Subcutaneous adipose tissue (tissue), 4 donors: ENCODE results near the gene DNMT3A. TPM values are rescaled to one million over a fixed set of nuclear protein-coding genes. Genes with fewer than 3 reads are reported as not detected.

Source experiments
- small RNA-seq: library from RNA; depleted of rRNA; stranded (forward); fragments of <200 nt; gene quantifications from one replicate; pipeline ENCODE3, GENCODE V24; 2016
- total RNA-seq, 4 donors: library from RNA; depleted of rRNA; stranded (reverse); fragments of >200 nt; gene quantifications; one replicate each; pipeline ENCODE4 v1.1.0, GENCODE V29; 2016
- TF ChIP-seq, protein P1 (sequence below): fragments of 450-650 bp; IDR thresholded peaks from one replicate; pipeline ENCODE4 v1.5.1; 2016; ENCODE audit warnings: low read depth, mild to moderate bottlenecking, control low read depth, antibody characterized with exemption, moderate library complexity

The DNMT3A gene
- total RNA-seq, 4 donors from 2014 or later, result 8.3 to 10.7 (median 10.0) TPM

DNA sequence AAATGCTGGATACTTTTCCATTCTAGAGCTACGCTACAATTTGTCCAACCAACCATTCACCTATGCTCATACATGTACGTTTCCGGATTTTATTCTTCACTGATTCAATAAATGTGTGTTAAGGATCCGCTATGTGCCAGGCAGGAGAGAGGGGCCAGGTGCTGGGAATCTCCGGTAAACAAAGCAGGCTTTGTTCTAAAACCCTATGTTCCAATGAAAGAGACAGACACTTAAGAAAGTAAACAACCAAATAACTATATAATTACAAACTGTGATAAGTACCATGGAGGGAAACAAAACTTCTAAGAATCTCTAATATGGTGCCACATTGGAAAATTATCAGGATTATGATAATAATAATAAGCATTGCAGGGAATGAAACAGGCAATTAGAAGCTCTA is 151.2 kb downstream of the DNMT3A start:
- TF ChIP-seq, protein P1, sequence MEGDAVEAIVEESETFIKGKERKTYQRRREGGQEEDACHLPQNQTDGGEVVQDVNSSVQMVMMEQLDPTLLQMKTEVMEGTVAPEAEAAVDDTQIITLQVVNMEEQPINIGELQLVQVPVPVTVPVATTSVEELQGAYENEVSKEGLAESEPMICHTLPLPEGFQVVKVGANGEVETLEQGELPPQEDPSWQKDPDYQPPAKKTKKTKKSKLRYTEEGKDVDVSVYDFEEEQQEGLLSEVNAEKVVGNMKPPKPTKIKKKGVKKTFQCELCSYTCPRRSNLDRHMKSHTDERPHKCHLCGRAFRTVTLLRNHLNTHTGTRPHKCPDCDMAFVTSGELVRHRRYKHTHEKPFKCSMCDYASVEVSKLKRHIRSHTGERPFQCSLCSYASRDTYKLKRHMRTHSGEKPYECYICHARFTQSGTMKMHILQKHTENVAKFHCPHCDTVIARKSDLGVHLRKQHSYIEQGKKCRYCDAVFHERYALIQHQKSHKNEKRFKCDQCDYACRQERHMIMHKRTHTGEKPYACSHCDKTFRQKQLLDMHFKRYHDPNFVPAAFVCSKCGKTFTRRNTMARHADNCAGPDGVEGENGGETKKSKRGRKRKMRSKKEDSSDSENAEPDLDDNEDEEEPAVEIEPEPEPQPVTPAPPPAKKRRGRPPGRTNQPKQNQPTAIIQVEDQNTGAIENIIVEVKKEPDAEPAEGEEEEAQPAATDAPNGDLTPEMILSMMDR, result no peak

DNA sequence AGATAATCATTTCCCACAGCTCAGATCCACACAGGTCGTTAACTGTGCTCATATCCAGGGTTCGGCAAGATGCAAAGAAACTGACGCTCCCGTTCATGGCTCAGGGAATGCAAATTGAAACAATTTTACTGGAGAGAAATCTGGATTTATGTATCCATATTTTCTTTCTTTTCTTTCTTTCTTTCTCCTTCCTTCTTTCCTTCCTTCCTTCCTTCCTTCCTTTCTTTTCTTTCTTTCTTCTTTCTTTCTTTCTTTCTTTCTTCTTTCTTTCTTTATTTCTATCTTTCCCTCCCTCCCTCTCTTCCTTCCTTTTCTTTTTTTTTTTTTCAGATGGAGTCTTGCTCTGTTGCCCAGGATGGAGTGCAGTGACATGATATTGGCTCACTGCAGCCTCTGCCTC is 153.3 kb downstream of the DNMT3A start:
- TF ChIP-seq, protein P1, result no peak

DNA sequence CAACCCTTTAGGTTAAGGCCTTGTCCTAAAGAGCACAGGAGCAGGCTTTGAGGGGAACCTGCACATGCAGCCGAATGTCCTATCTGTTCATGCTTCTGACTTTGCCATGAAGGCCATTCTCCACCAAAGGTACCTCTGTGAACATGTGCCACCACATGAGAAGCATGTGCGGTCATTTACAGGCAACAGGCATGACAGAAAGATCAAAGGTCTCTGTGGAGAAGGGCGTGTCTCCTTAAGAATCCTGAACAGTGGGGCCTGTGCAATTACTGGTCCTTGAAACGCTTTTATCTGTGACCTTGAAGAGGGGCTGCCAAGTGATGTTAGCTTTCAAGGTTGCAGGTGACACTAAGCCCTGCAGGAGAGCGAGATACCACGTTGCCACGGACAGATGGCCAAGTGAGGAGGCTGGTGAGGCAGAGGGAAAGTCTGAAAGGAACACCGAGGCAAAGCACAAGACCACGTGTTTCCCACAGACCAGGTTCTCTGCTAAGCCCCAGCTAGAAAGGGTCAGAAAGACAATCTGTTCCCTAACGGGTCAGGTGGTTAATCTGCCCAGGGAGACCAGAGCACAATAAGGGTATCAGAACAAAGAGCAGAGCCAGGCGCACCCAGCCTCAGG is 153.9 kb downstream of the DNMT3A start:
- TF ChIP-seq, protein P1, result no peak

DNA sequence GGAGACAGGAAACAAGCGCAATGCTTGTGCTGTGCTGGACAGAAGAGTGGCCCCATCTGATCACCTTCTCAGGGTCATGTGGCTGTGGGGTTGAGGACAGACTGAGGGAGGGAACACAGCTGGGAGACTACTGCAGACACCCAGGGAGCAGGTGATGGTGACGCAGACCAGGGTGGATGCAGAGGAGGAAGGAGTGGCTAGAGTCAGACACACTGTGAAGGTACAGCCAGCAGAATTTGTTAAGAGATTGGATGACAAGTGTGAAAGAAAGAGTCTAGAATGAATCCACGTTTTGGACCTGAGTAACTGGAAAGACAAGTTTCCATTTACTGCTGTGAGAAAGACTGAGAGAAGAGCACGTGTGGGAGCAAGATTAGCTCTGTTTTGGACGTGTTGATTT is 157.5 kb downstream of the DNMT3A start:
- TF ChIP-seq, protein P1, result no peak

DNA sequence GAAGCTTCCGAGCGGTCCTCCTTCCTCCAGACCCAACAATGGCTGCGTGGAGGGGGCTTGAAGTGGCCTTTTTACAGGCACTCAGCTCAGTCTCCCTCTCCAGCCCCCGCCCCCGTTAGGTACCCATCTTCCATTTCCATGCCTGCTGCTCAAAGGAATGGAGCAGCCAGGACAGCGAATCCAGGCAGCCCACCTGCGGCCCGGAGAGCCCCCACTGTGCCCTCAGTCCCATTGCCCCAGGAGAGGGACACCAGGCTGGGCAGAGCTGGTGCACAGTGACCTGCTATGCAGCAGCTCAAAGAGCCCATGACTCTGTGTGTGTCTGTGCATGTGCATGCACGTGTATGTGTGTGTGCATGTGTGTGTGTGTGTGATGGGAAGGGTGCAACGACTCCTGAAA is 162.7 kb downstream of the DNMT3A start:
- TF ChIP-seq, protein P1, result no peak

Small RNA genes within 50 kb of the gene (small RNA-seq; reads per million reads assigned to genes)
- 7.6 reads per million, percentile 86 among the genes with 10 or more reads in this experiment for gene MIR1301

Other genes starting within 250 kb of the DNMT3A start
- gene POMC, start 173.3 kb downstream of the DNMT3A start, total RNA-seq, result 10 to 100 TPM in 2 of 4 donors, 1 to 10 TPM in 2; 4.6 to 42.2 (median 8.1) TPM